Effector memory CD4-positive, alpha-beta T cell (primary cell): Measurements from ENCODE around the gene TTLL11.

Experiments
- DNase-seq, 3 donors: peaks; one replicate each; pipeline ENCODE4 v3.0.0-alpha.2; 2020
- H3K27ac ChIP-seq: 2 replicates; pipeline ENCODE4 v1.7.0; 2013; ENCODE audit warnings: mild to moderate bottlenecking, low read length, moderate library complexity; ENCODE audit not compliant: insufficient read depth, poor library complexity, severe bottlenecking
- H3K27me3 ChIP-seq: replicated peaks from 2 replicates; pipeline ENCODE4 v1.7.0; 2013; ENCODE audit warnings: mild to moderate bottlenecking, low read length; ENCODE audit not compliant: insufficient read depth, control insufficient read depth, poor library complexity, severe bottlenecking
- H3K36me3 ChIP-seq: 2 replicates; pipeline ENCODE4 v1.7.0; 2013; ENCODE audit warnings: mild to moderate bottlenecking, low read length, moderate library complexity; ENCODE audit not compliant: control insufficient read depth, insufficient read depth
- H3K4me1 ChIP-seq: 2 replicates; pipeline ENCODE4 v1.7.0; 2013; ENCODE audit warnings: low read length, mild to moderate bottlenecking; ENCODE audit not compliant: control insufficient read depth, insufficient read depth, poor library complexity, severe bottlenecking
- H3K4me3 ChIP-seq: 2 replicates; pipeline ENCODE4 v1.7.0; 2013; ENCODE audit warnings: low read length, low read depth, mild to moderate bottlenecking; ENCODE audit not compliant: insufficient read depth, poor library complexity, severe bottlenecking
- H3K9me3 ChIP-seq: 2 replicates; pipeline ENCODE4 v1.7.0; 2013; ENCODE audit warnings: mild to moderate bottlenecking, low read length, moderate library complexity; ENCODE audit not compliant: control insufficient read depth

TTLL11 gene

DNA sequence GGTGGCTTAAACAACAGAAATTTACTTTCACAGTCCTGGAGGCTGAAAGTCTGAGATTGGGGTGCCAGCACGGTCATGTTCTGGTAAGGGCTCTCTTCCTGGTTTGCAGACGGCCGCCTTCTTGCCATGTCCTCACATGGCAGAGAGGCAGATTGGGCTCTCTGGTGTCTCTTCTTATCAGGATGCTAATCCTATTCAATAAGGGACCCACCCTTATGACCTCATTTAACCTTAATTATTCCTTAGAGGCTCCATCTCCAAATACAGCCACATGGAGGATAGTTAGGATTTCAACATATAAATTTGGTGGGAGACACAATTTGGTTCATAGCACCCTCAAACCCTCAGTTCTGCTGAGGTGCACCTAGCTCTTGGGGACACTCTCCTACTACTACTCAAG lies 261.2 kb downstream of the TTLL11 start:
- DNase-seq, result no peak
- Histone ChIP-seq H3K4me1 (no peaks in the 10 kb centered on the region), H3K9me3 (no peaks in the 10 kb centered on the region), H3K27ac (no peak overlapping the region), H3K4me3 (no peak overlapping the region), H3K36me3 (no peaks in the 10 kb centered on the region), H3K27me3 (no peaks in the 10 kb centered on the region)

DNA sequence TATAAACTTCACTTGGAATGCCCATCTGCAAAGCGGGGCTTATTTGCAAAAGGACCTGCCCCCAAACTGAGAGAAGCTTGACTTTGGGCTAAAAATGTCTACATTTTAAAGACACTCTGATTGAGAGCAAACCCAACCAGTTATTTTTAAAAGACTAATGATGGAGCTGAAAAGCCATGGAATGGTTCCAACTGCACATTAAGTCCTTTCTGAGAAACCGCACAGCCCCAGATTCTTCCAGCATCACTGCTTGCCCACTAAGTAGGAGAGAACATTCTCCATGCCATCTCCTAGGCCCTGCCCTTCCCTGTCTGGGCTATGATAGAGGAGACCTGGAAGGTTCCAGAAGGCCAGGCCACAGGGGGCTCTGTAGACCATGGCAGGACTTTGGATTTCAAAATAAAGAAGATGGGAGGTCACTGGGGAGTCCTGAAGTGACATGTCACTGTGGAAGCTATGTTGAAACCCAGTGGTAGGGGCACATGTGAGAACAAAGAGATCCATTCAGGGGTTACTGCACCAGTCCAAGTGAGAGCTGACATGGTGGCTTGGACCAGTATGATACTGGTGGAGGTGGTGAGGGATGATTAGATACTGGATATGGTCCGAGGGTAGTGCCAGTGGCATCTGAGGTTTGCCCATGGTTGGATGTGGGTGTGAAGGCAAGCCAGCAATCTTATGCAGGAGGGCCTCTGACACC lies 262.5 kb downstream of the TTLL11 start:
- no peaks in the 10 kb centered on the region for H3K9me3 ChIP-seq
- H3K4me3 ChIP-seq, result no peak overlapping the region
- DNase-seq, result no peak
- no peaks in the 10 kb centered on the region for H3K4me1 ChIP-seq
- H3K27ac ChIP-seq, result no peak overlapping the region
- H3K27me3 ChIP-seq, result no peaks in the 10 kb centered on the region
- no peaks in the 10 kb centered on the region for H3K36me3 ChIP-seq

DNA sequence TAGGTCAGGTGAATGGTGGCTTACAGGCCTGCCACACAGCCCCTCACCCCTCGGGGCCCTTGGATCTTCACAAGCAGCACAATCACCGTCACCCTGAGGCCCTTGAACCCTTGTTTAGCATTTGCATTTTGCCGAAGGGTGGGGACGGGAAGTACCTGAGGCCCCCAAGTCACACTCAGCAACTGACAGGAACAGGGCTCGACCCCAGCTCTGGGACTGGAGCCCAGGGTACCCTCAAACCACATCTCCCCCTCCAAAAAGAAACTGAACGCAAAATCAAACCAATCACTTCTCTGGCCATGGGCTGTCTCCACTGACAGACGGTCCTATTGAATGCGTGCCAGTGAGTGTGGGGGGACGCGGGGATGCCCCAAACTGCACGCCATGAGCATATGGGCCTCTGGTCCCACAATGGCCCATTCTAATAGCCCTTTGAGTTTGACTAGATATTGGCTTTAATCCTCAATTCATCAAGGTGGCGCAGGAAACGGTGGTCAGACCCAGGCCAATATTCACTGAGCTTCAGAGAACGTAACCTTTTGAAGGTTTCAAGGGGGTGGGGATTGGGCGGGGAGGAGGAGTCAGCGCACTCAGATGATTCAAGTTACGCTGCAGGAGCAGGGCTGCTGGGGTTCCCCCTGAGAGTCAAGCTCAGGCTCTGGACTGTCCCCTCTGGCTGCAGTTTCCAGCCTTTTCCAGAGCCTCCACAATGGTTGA lies 265.7 kb downstream of the TTLL11 start:
- H3K9me3 ChIP-seq, result no peaks in the 10 kb centered on the region
- no peaks in the 10 kb centered on the region for H3K4me1 ChIP-seq
- no peak for DNase-seq
- H3K36me3 ChIP-seq, result no peaks in the 10 kb centered on the region
- no peaks in the 10 kb centered on the region for H3K27me3 ChIP-seq
- H3K4me3 ChIP-seq, result no peak overlapping the region
- no peak overlapping the region for H3K27ac ChIP-seq

DNA sequence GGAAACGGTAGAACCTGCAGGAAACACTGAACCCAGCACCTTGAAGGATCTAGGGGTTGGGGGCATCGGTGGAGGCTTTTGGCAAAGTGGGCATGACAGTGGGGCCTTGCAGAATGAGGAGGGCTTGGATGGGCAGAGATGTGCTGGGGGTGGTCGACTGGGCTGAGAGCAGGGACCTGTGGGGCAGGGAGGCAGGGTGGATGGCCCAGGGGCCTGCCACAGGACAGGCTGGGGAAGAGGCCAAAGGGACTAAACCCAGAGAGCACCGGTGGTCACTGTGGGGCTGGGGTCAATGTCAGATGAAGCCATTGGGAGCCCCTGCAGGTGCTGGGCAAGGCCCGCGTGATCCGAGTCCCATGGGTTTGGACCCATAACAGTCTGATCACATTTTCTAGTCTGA lies 266.4 kb downstream of the TTLL11 start:
- Histone ChIP-seq H3K27me3 (no peaks in the 10 kb centered on the region), H3K4me1 (no peaks in the 10 kb centered on the region), H3K36me3 (no peaks in the 10 kb centered on the region), H3K27ac (no peak overlapping the region), H3K4me3 (no peak overlapping the region), H3K9me3 (no peaks in the 10 kb centered on the region)
- no peak for DNase-seq

DNA sequence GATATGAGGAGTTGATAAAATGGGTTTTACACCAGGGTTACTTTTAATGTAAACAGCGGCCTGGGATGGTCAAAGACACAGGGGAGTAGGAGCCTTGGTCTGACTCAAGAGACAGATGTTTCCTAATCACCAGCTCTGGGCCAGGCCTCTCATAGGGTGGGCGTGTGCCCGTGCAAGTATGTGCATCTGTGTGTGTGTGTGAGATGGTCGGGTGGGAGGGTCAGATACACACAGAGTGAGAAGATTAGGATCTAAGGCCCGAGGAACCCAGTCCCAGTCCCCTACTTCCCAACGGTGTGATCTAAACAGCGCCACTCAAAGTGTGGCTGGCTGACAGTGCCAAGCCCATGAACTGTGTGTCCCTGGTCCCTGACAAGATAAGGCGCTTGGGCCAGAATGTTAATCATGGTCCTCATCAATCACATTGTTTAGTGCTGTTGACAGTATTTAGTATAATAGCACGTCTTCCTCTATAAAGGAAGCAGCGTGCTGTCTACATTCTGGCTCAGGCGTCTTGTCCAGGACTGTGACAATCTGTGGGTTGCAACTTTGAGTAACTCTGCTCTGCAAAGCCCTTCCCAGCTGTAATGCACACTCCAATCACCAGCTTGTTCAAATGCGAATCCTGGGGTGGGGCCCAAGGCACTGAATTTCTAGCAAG lies 267.9 kb downstream of the TTLL11 start:
- H3K27ac ChIP-seq, result no peak overlapping the region
- H3K36me3 ChIP-seq, result no peaks in the 10 kb centered on the region
- H3K4me1 ChIP-seq, result no peaks in the 10 kb centered on the region
- H3K27me3 ChIP-seq, result no peaks in the 10 kb centered on the region
- no peak for DNase-seq
- no peaks in the 10 kb centered on the region for H3K9me3 ChIP-seq
- no peak overlapping the region for H3K4me3 ChIP-seq

DNA sequence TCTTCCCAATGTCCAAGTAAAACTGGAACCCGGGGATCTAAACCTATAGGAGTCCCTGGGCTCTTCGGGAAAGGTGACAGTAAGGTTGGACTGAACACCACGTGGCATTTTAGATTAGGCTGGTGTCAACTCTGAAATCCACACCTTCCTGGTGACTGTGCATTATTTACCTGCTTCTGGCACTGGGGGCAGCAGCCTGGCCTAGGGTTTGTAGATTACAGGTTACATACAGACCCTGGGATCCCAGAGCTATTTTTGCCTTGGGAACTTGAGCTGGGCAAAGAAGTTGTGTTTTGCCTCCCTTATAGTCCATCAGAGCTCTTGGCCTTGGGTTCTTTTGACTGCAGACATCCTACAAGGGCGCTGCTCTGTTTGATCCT lies 268.5 kb downstream of the TTLL11 start:
- Histone ChIP-seq H3K4me1 (no peaks in the 10 kb centered on the region), H3K27me3 (no peaks in the 10 kb centered on the region), H3K4me3 (no peak overlapping the region), H3K27ac (no peak overlapping the region), H3K9me3 (no peaks in the 10 kb centered on the region), H3K36me3 (no peaks in the 10 kb centered on the region)
- no peak for DNase-seq

DNA sequence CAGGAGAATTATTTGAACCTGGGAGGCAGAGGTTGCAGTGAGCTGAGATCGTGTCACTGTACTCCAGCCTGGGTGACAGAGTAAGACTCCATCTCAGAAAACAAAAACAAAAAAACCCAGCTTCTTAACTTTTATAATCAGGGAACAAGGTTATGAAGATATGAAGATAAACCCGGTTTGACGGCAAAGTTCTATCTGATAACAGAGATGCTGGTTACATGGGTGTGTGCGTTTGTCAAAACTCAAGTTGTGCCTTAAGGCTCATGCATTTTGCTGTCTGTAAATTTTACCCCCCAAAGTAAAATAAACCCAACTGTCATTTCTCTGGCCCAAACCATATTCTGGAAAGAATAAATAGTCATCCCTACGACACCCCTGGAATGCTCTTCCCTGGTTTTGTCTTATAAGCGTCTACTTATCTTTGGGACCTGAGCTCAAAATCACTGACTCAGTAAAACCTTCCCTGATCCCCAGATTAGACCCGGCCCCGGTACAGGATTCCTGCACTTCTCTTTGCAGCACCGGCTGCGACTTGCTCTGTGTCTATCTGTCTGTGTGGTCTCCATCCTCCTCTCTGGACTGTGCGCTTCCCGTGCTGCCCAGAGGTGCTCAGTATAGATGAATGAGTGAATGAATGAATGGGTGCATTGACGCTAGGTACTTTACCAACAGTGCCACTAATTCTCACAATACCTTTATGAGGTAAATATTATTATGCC lies 269.5 kb downstream of the TTLL11 start:
- Histone ChIP-seq H3K36me3 (no peaks in the 10 kb centered on the region), H3K4me3 (no peak overlapping the region), H3K27ac (no peak overlapping the region), H3K4me1 (no peaks in the 10 kb centered on the region), H3K9me3 (no peaks in the 10 kb centered on the region), H3K27me3 (no peaks in the 10 kb centered on the region)
- DNase-seq, result no peak

DNA sequence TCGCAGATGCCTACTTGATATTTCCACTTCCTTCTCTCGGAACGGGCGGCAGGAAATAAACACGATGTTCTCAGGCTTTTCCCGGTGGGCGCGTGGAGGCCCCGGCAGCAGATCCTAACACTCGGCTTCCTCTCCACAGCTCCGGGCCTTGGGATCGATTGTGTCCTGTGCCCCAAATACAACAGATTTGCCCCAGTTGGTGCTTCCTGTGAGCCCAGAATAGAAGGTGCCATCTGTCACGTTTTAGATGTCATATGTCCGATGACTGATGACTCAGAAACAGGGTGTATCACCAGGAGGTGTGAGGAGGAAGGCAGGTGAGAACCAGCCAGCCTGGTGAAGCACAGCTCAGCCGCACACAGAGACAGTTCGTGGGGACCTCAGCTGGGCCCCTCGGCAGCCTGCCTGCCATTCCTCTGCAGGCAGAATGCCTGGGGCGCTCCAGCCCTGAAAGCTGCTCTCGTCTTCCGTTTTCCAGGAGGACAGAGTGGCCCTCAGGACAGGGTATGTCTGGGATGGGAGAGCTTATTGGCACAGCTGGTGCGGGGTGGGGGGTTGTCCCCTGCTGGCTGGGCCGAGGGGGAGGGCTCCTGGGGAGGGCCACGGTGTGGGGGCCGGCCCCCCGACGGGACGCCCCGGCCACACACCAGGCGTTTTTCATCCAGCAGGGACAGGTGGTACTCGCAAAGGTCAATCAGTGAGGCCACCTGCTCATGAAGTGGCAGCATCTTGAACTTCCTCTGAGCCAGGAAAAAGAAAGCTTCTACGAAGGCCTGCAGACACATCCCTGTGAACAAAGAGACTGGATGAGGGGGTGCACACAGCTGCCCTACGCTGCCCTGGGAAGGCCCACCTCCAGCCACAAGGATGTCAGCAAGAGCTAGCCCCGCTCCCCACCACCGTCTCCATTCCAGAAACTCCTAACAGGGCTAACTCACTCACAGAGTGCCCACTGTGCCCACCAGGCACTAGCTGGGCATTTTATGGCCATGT lies 270.7 kb downstream of the TTLL11 start:
- Histone ChIP-seq H3K27me3 (no peaks in the 10 kb centered on the region), H3K4me3 (no peak overlapping the region), H3K36me3 (no peaks in the 10 kb centered on the region), H3K9me3 (no peaks in the 10 kb centered on the region), H3K27ac (no peak overlapping the region), H3K4me1 (no peaks in the 10 kb centered on the region)
- DNase-seq, result no peak

DNA sequence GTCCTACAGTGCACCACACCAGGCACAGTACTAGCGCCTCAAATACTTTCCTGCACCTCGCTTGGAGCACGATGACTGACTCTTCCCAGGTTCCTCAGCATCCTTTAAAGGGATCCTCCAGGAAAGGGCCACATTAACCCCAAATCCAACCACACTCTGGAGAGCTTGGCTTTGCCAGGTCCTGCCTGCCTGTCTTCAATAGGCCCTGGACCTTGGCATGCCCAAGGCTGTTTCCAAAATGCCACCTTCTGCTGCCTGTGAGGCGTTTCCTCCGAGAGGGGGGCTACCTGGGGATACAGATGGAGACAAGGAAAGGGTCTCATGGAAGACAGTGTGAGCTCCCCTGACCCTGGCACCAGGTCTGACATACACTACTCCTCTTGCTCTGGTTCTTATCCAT lies 271.8 kb downstream of the TTLL11 start:
- H3K27me3 ChIP-seq, result no peaks in the 10 kb centered on the region
- no peak overlapping the region for H3K4me3 ChIP-seq
- no peak for DNase-seq
- H3K36me3 ChIP-seq, result no peaks in the 10 kb centered on the region
- H3K27ac ChIP-seq, result no peak overlapping the region
- no peaks in the 10 kb centered on the region for H3K4me1 ChIP-seq
- H3K9me3 ChIP-seq, result no peaks in the 10 kb centered on the region
